ENCODE data around the gene ZNF689. TPM values are rescaled to one million over a fixed set of nuclear protein-coding genes. Genes with fewer than 3 reads are reported as not detected.
"Not testable (repeated sequence)": the region's sequence is repeated elsewhere in the genome, so short reads cannot be mapped to it uniquely, and the experiment has no call there.

Gene ZNF689
- polyA plus RNA-seq, 2 of the 4 experiments (the other 2 are of a cell fraction): 6.8 to 7.4 TPM

- Histone ChIP-seq H3K9me3 (no peaks in the 10 kb centered on the region), H3K4me3 (no peak overlapping the region), H3K27ac (no peak overlapping the region), H3K4me1 (peaks cover 6% of the 10 kb centered on the region; the same call in 1 of the 3 replicates), H3K4me2 (no peak overlapping the region)
- POLR2A ChIA-PET: no interaction called here
- 94% methylated on average over 7 of the region's 7 CpGs for WGBS (ENCODE audit: missing lambda C conversion rate)
- DNase-seq (ENCODE audit: low read depth in 1 of 2, low spot score in 1 of 2) (no peak), FAIRE-seq (no peak), ATAC-seq (no peak)
- CTCF ChIA-PET: interaction anchor here (1.3 to 3.7 kb wide), 7 partner anchors 8 to 206 kb away, joined by 3 to 22 read pairs (median 8); partner anchors contain the start of gene DCTPP1
- no peak for TF ChIP-seq PHF8 (IDR thresholded peaks at IDR 0.05; ENCODE audit: borderline replicate concordance, low read depth)
- TF ChIP-seq HOXB13 (CRISPR knock-in tag; IDR thresholded peaks at IDR 0.05; ENCODE audit: low read depth): no peak
- no peak for TF ChIP-seq HES2 (IDR thresholded peaks at IDR 0.05)
- no peak for TF ChIP-seq KDM1A (IDR thresholded peaks at IDR 0.05; ENCODE audit: low read depth)
- no peak for TF ChIP-seq HOXA7 (CRISPR knock-in tag; IDR thresholded peaks at IDR 0.05)
- TF ChIP-seq POLR2A (IDR thresholded peaks at IDR 0.05; ENCODE audit: low read length): no peak
- no peak for TF ChIP-seq CBX2 (IDR thresholded peaks at IDR 0.05; ENCODE audit: borderline replicate concordance, low read depth)
- TF ChIP-seq RFX5 (IDR thresholded peaks at IDR 0.05): no peak
- TF ChIP-seq HMGXB4 (CRISPR knock-in tag; IDR thresholded peaks at IDR 0.05; ENCODE audit: borderline replicate concordance): no peak
- TF ChIP-seq NR3C1 (IDR thresholded peaks at IDR 0.05): no peak
- TF ChIP-seq FOSL2 (IDR thresholded peaks at IDR 0.05): no peak
- TF ChIP-seq FOSL2 (CRISPR knock-in tag; IDR thresholded peaks at IDR 0.05): no peak
- no peak for TF ChIP-seq ESRRA (IDR thresholded peaks at IDR 0.05; ENCODE audit: borderline replicate concordance, low read length)
- no peak for TF ChIP-seq HOXB5 (CRISPR knock-in tag; IDR thresholded peaks at IDR 0.05)
These were observed 26.4 kb upstream of the ZNF689 start for GRCh38 chr16:30636599-30636998.

GRCh38 chr16:30633526-30633925 is 23.3 kb upstream of the ZNF689 start:
- POLR2A ChIA-PET: interaction anchor here (0.6 to 1.0 kb wide), 13 partner anchors 9 to 216 kb away, joined by 3 to 12 read pairs (median 4); partner anchors contain the start of genes DCTPP1, FBRS, PRR14 and ZNF764
- FAIRE-seq: no peak
- peak overlapping the region; percentile 73 for H3K4me2 ChIP-seq
- H3K4me1 ChIP-seq: peaks cover 6% of the 10 kb centered on the region; the same call in 1 of the 3 replicates
- CTCF ChIA-PET: interaction anchor here (0.6 to 8.3 kb wide), 7 partner anchors 9 to 204 kb away, joined by 3 to 120 read pairs (median 6); partner anchors contain the start of genes DCTPP1, PRR14 and ZNF689
- 80% methylated on average over 17 of the region's 17 CpGs for WGBS (ENCODE audit: missing lambda C conversion rate)
- peak overlapping the region; percentile 89 for H3K4me3 ChIP-seq
- DNase-seq (ENCODE audit: low read depth in 1 of 2, low spot score in 1 of 2): no peak
- H3K9me3 ChIP-seq: no peaks in the 10 kb centered on the region
- ATAC-seq: no peak
- H3K27ac ChIP-seq: peak overlapping the region; percentile 90 to 91
- TF ChIP-seq HEYL (CRISPR knock-in tag; IDR thresholded peaks at IDR 0.05) (no peak), SREBF2 (IDR thresholded peaks at IDR 0.05) (no peak), MAX (IDR thresholded peaks at IDR 0.05) (no peak), RAD21 (conservative IDR thresholded peaks at IDR 0.05 in 1 of 2, IDR thresholded peaks at IDR 0.05 in 1 of 2) (no peak), POLR2A (IDR thresholded peaks at IDR 0.05; ENCODE audit: low read length) (no peak), EHMT2 (IDR thresholded peaks at IDR 0.05; ENCODE audit: low read depth) (no peak), FOXS1 (CRISPR knock-in tag; IDR thresholded peaks at IDR 0.05) (no peak), CHD4 (IDR thresholded peaks at IDR 0.05; ENCODE audit: borderline replicate concordance) (no peak), USF2 (IDR thresholded peaks at IDR 0.05) (no peak), TP53 (CRISPR knock-in tag; IDR thresholded peaks at IDR 0.05) (no peak), PHF8 (IDR thresholded peaks at IDR 0.05; ENCODE audit: borderline replicate concordance, low read depth) (no peak), TFCP2L1 (CRISPR knock-in tag; IDR thresholded peaks at IDR 0.05) (no peak), KDM1A (IDR thresholded peaks at IDR 0.05; ENCODE audit: low read depth) (no peak), CEBPB (IDR thresholded peaks at IDR 0.05) (no peak), NFE2L2 (conservative IDR thresholded peaks at IDR 0.05; ENCODE audit: low read length) (no peak)

GRCh38 chr16:30632454-30632853 is 22.3 kb upstream of the ZNF689 start:
- H3K9me3 ChIP-seq; H3K27ac ChIP-seq; H3K4me3 ChIP-seq; ATAC-seq; H3K4me2 ChIP-seq; DNase-seq (ENCODE audit: low read depth in 1 of 2, low spot score in 1 of 2); FAIRE-seq; H3K4me1 ChIP-seq; POLR2A ChIA-PET: not testable (repeated sequence)
- CTCF ChIA-PET: interaction anchor here (0.6 to 8.3 kb wide), 9 partner anchors 9 to 1690 kb away, joined by 3 to 120 read pairs (median 4); partner anchors contain the start of genes DCTPP1, PRR14, ZNF689 and ZNF764
- 93% methylated on average over 7 of the region's 7 CpGs for WGBS (ENCODE audit: missing lambda C conversion rate)

Data from A549 (cell line).